Measurements from ENCODE around the gene METTL25. TPM values are rescaled to one million over a fixed set of nuclear protein-coding genes. Genes with fewer than 3 reads are reported as not detected.

Gene METTL25
- total RNA-seq, 4 donors from 2014 or later = 11.4 to 24.7 (median 20.0) TPM

GRCh38 chr12:82414926-82415325 lies 56.6 kb downstream of the METTL25 start:
- Histone ChIP-seq H3K9me3 (no peaks in the 10 kb centered on the region), H3K36me3 (no peaks in the 10 kb centered on the region), H3K27ac (no peak overlapping the region), H3K4me1 (no peaks in the 10 kb centered on the region), H3K4me3 (no peak overlapping the region), H3K27me3 (no peaks in the 10 kb centered on the region)
- no peak for DNase-seq
- TF ChIP-seq CTCF (IDR thresholded peaks at IDR 0.05) (no peak), POLR2A (IDR thresholded peaks at IDR 0.05) (no peak)

GRCh38 chr12:82415402-82415801 lies 57.1 kb downstream of the METTL25 start:
- H3K27me3 ChIP-seq = no peaks in the 10 kb centered on the region
- TF ChIP-seq CTCF (IDR thresholded peaks at IDR 0.05) (no peak), POLR2A (IDR thresholded peaks at IDR 0.05) (no peak)
- H3K4me3 ChIP-seq = no peak overlapping the region
- H3K4me1 ChIP-seq = no peaks in the 10 kb centered on the region
- no peak for DNase-seq
- H3K9me3 ChIP-seq = no peaks in the 10 kb centered on the region
- H3K27ac ChIP-seq = no peak overlapping the region
- no peaks in the 10 kb centered on the region for H3K36me3 ChIP-seq

GRCh38 chr12:82425241-82425640 lies 66.9 kb downstream of the METTL25 start:
- H3K4me1 ChIP-seq = no peaks in the 10 kb centered on the region
- TF ChIP-seq POLR2A (IDR thresholded peaks at IDR 0.05) (no peak), CTCF (IDR thresholded peaks at IDR 0.05) (no peak)

GRCh38 chr12:82426081-82426480 lies 67.8 kb downstream of the METTL25 start:
- no peak for TF ChIP-seq POLR2A (IDR thresholded peaks at IDR 0.05)
- no peak for DNase-seq
- Histone ChIP-seq H3K4me3 (no peak overlapping the region), H3K4me1 (no peaks in the 10 kb centered on the region), H3K9me3 (no peaks in the 10 kb centered on the region), H3K27me3 (no peaks in the 10 kb centered on the region), H3K27ac (no peak overlapping the region), H3K36me3 (no peaks in the 10 kb centered on the region)

More at GRCh38 chr12:82425241-82425640, 66.9 kb downstream of the METTL25 start:
- DNase-seq = no peak
- Histone ChIP-seq H3K4me3 (no peak overlapping the region), H3K27me3 (no peaks in the 10 kb centered on the region), H3K36me3 (no peaks in the 10 kb centered on the region), H3K27ac (no peak overlapping the region), H3K9me3 (no peaks in the 10 kb centered on the region)

- TF ChIP-seq POLR2A (IDR thresholded peaks at IDR 0.05) = no peak
- TF ChIP-seq CTCF (IDR thresholded peaks at IDR 0.05) = no peak
- Histone ChIP-seq H3K4me1 (no peaks in the 10 kb centered on the region), H3K27me3 (no peaks in the 10 kb centered on the region), H3K4me3 (no peak overlapping the region), H3K36me3 (no peaks in the 10 kb centered on the region), H3K9me3 (no peaks in the 10 kb centered on the region), H3K27ac (no peak overlapping the region)
- DNase-seq = no peak
Observed at GRCh38 chr12:82426586-82426985, 68.3 kb downstream of the METTL25 start.

GRCh38 chr12:82430541-82431145 lies 72.3 kb downstream of the METTL25 start:
- DNase-seq = no peak
- Histone ChIP-seq H3K36me3 (no peaks in the 10 kb centered on the region), H3K9me3 (no peaks in the 10 kb centered on the region), H3K27ac (no peak overlapping the region), H3K27me3 (no peaks in the 10 kb centered on the region), H3K4me1 (no peaks in the 10 kb centered on the region), H3K4me3 (no peak overlapping the region)
- no peak for TF ChIP-seq POLR2A (IDR thresholded peaks at IDR 0.05)
- no peak for TF ChIP-seq CTCF (IDR thresholded peaks at IDR 0.05)
